NCI-H146 treated with DMSO at 0.1 percent for 48 hours (cell line): ENCODE measurements around the gene FNDC3B.
"Not testable (repeated sequence)": the region's sequence is repeated elsewhere in the genome, so short reads cannot be mapped to it uniquely, and the experiment has no call there.

Experiments used
- DNase-seq: peaks from one replicate; lab custom pipeline; 2025; ENCODE audit not compliant: unreplicated experiment; lab: John Stamatoyannopoulos, UW

FNDC3B gene

GRCh38 chr3:172030181-172030580 lies 9.2 kb upstream of the FNDC3B start:
- no peak for DNase-seq

DNA sequence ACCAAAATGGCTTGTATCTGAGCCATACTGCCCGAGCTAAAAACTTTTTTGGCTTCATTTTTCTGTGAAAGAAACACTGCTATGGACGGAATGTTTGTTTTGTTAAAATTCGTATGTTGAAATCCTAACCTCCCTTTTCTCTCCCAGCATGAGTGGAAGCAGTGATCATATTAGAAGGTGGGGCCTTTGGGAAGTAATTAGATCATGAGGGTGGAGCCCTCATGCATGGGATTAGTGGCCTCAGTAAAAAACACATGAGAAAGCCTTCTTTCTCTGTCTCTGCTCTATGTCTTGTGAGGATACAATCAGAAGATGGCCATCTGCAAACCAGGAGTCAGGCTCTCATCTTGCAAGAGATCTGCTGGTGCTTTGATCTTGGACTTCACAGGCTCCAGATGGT lies 7.4 kb upstream of the FNDC3B start:
- no peak for DNase-seq

DNA sequence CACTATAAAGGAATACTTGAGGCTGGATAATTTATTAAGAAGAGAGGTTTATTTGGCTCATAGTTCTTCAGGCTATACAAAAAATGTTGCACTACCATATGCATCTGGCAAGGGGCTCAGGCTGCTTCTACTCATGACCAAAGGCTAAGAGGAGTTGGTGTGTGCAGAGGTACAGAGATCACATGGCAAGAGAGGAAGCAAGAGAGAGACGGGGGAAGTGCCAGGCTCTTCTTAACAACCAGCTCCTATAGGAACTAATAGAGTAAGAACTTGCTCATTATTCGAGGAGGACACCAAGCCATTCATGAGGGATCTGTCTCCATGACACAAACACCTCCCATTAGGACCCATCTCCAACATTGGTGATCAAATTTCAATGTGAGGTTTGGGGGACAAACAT lies 6.0 kb upstream of the FNDC3B start:
- DNase-seq, result no peak

DNA sequence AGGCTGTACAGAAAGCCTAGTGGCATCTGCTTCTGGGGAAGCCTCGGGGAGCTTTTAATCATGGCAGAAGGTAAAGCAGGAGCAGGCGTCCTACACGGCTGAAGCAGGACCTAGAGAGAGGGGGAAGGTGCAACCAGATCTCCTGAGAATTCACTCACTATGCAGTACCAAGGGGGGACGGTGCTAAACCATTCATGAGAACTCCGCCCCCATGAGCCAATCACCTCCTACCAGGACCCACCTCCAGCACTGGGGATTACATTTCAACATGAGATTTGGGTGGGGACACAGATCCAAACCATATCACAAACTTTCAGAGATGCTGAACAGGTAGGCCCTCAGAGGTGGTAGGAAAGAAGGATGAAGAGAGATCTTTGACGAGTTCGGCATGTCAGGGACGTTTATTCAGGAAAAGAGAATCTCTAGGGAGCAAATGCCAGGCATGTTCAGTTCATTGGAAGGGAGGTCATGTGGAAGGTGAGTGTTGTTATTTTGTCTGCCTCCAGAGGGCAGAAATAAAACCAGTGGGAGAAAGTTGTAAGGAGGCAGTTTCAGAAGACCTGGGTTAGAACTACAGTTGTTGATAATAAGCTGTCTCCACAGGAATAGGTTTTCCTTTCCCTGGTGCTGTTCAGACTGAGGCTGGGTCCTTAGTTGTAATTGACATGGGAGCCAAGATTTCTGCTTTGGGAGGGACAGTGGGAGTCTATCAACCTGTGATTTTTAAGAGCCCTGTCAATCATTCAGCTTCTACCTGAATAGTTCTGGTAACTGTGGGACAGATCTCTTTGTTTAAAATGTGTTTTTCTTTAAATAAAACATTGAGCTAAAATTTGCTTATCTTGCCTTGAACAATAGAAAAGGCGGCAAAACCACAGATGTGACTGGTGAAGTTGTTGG lies 4.3 kb upstream of the FNDC3B start:
- DNase-seq, result peak; percentile 24

- DNase-seq, result no peak
Observed at GRCh38 chr3:172036541-172037215, 2.7 kb upstream of the FNDC3B start.

- no peak for DNase-seq
Observed at GRCh38 chr3:172038798-172039435, 461 bp upstream of the FNDC3B start.

- no peak for DNase-seq
Observed at GRCh38 chr3:172040078-172040980, 951 bp downstream of the FNDC3B start.

DNA sequence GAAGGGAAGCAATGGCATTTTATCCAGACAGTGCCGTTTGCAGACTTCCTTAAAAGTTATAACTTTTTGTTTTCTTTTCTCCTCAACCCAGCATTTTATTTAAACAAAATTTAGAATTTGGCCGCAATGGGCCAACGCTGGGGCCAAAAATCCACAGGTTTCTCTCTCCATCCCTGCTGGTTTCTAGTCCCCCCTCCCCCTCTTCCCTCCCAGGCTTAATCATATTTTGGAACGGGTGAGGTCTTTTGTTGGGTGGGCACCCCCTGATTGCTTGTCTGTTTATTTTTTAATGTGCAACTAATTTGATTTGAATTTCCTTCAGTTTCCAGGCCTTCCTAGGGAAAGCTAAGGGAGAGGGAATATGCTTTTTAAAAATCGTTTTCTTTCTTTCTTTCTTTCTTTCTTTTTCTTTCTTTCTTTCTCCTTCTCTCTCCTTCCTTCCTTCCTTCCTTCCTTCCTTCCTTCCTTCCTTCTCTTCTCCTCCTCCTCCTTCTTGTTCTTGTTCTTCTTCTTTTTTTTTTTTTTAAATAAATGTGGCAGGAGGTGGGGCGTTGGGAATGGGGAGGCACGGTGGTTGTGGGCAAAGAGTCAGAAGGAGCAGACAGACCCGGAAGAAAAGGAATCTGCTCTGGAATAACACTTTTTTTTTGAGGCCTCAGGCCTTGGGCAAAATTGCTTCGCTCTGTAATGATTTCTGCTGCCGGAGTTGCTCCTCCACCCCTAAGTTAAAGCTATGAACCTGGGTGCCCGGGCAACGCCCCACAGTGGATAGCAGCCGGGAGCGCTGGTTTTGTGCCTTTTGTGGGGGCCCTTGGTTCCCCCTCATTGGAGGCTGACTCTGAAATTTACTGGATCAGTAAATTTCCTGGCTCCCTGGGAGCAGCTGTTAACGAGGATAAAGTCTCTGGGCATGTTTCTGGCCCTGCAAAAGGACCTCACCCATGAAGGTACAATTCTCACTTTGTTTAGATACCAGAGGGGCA lies 1.9 kb downstream of the FNDC3B start:
- DNase-seq, result no peak

GRCh38 chr3:172042136-172042662 lies 2.8 kb downstream of the FNDC3B start:
- DNase-seq, result no peak

DNA sequence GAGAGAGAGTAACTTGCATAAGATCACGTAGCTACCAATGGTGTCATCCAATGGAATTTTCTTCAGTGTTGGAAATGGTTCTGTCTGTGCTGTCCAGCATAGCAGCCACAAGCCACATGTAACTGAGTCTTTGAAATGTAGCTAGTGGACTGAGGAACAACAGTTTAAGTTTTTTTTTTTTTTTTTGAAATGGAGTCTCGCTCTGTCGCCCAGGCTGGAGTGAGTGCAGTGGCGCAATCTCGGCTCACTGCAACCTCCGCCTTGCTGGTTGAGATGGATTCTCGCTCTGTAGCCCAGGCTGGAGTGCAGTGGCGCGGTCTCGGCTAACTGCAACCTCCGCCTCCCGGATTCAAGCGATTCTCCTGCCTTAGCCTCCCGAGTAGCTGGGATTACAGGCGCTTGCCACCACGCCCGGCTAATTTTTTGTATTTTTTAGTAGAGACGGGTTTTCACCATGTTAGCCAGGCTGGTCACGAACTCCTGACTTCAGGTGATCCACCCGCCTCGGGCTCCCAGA lies 3.3 kb downstream of the FNDC3B start:
- not testable (repeated sequence) for DNase-seq

GRCh38 chr3:172043233-172043632 lies 3.9 kb downstream of the FNDC3B start:
- no peak for DNase-seq

- no peak for DNase-seq
Observed at GRCh38 chr3:172043766-172044165, 4.4 kb downstream of the FNDC3B start.

DNA sequence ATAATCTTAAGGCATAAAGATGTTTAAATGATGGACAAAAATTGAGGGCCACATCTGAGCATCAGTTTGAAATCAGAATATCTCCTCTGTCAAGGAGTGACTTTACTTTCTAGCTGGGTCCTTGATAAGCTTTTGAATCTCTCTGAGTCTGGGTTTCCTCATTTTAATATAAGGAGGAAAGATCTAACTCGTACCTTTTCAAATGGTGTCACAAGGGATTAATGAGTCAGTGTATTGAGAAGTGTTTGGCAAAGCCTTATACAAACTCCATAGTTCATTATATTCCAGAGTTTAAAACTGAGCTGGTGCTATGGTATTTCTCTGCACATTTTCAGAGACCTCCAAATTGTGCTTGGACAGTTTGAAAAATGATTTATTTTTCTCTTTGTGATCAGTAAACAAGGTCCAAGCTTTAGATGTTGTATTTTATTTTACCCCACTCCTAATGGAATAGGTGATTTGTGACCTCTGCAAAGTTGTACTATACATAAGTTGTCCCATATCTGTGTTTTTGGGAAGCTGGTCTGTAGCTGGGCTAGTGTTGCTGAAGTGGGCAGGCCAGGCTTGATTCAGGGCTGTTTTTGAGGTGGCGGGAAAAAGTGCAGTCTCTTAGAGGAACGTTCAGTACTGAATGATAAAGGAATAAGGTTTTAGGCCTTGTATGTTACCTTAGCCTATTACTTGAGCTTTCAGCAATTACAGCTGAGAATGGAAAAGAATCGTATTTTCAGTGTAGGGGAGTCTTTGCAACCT lies 5.6 kb downstream of the FNDC3B start:
- DNase-seq, result no peak

DNA sequence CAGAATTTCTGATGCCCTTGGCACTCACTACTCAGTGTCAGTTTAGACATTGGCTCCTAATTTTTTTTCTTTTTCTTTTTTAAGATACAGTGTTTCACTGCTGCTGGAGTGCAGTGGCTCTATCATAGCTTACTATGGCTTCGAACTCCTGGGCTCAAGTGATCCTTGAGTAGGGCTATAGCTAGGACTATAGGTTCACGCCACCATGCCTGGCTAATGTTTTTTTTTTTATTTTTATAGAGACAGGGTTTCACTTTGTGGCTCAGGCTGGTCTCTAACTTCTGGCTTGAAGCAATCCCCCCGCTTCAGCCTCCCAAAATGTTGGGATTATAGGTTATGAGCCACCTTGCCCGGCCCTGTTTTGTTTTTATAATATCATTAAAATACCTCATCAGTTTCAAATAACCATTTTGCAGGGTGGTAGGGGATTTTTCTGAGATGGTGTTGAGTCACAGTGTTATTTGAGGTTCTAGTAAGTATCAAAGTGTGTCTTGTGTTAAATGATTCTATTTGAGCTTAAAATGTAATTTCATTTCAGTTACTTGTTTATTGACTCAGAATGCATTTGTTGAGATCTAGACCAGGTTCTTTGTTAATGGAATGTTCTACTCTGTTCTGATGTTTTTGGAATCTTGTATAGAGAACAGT lies 7.0 kb downstream of the FNDC3B start:
- no peak for DNase-seq

DNA sequence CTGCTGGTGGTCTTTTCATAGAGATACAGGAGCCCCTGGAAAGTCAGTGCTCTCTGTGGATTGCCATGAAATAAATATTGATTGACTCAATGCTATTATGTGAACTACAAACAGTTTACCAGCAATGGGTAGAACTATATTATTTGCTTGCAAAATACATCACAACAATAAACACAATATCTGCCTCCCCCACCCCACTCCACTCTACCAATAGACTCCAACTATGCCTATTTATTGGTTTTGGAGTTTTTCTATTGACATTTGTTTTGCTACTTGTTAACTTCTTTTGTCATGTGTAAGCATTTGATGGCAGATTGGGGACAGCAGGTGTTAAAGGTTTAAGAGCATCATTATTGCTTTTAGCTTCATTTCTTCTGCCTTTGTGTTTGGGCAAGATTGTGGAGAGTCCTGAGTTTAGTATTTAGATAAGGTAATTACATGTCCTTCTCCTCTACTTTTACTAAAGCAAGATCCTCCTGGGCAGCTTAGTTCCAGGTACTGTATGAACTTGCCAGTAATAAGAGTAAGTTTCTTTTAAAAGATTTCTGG lies 8.3 kb downstream of the FNDC3B start:
- DNase-seq, result no peak

DNA sequence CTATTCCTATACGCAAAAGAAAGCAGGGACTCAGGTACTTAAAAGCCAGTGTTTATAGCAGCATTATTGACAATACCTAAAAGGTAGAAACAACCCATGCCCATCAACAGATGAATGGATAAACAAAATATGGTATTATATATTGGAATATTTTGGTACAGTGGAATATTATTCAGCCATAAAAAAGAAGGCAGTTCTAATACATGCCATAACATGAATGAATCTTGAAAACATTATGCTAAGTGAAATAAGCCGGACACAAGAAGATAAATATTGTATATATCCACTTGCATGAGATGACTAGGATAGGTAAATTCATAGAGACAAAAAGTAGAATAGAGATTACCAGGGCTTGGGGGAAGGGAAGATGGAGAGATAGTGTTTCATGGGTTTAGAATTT lies 9.2 kb downstream of the FNDC3B start:
- no peak for DNase-seq

DNA sequence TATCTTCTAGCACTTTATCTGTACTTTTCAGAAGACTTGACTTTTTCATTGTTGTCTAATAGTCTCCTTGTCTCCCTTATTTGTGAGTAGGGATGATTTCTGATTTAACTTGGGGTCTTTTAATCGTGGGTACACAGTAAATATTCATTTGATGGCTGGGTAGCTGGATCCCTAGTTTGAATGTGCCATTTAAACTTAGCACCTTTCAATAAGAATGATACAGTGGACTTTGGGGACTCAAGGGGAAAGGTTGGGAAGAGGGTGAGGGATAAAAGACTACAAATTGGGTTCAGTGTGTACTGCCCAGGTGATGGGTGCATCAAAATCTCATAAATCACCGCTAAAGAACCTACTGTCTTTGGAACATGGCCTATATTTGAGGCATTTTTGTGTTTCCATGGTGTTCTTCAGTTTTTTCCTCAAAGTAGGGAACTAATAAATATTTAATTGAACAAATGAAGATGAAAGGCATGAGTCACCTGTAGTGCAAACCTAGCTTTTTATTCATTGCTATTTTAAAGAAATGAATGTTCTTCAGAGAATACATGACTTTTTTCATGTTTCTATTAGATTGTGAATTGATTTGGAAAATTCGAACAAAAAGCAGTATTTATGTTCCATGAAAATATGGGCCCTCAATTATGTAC lies 12.1 kb downstream of the FNDC3B start:
- DNase-seq, result no peak
